DMS 273 (cell line): ENCODE measurements around the gene OR8B3.

ENCODE experiments used
- DNase-seq: peaks from one replicate; lab custom pipeline; 2025; ENCODE audit not compliant: unreplicated experiment; lab: John Stamatoyannopoulos, UW

Gene OR8B3

DNA sequence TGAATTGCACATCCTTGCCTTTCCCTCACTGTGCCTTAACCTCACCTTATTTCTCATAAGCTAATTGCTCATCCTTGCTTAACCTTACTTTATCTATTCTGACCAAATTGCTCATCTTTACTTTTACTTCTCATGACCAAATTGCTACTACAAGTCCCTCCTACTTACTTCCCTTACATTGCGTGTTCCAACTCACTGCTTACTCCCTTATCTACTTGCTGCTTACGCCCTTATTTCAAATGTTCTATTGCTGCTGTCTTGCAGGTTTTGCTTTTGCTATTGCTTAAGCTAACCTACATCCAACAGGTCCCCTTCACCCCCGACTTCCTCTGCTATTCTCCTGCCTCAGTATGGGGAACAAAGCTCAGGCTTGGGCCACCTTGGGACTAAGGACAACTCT is 22.5 kb downstream of the OR8B3 start:
- no peak for DNase-seq

DNA sequence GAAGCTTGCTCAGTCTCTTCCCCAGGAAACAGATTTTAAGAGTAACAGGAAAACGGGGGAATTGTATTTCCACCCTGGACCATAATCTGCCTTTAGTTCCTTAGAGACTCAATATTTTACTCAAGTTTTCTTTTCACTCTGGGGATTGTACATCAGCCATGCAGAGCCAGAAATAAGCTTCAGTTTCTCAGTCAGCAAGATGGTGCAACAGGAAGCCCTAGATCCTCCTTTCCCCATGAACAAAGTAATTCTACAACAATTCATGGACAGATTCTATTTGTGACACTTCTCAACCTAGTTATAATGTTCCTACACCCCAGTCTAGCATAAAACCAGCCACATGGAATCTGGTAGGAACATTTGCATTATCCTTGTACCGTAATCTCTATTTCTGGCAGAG is 39.3 kb downstream of the OR8B3 start:
- no peak for DNase-seq

DNA sequence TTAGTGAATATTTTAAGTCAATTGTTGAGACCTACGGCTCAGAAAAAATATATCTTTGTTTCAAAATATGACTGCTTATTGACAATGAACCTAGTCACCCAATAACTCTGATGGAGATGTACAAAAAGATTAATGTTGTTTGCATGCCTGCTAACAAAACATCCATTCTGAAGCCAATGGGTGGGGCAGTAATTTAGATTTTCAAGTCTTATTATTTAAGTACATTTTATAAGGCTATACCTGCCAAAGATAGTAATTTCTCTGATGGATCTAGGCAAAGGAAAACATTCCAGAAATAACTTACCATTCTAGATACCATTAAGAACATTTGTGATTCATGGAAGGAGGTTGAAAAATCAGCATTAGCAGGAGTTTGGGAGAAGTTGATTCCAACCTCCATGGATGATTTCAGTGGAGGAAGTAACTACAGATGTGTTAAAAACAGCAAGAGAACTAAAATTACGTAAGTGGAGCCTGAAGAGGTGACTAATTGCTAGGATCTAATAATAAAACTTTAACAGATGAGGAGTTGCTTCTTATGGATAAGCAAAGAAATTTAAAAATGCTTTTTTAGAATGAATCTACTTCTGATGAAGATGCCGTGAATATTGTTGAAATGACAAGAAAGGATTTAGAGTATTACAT is 52.4 kb downstream of the OR8B3 start:
- DNase-seq = no peak
